WI38 (cell line): ENCODE measurements around the gene CCSER2.

ENCODE experiments used
- H3K4me3 ChIP-seq: 2 replicates; pipeline ENCODE4 v1.5.1; 2011; ENCODE audit warnings: low read depth, mild to moderate bottlenecking, control low read depth, low read length
- TF ChIP-seq, protein P1 (sequence below): IDR thresholded peaks from 2 replicates; pipeline ENCODE4 v1.5.1; 2012; ENCODE audit warnings: low read depth, mild to moderate bottlenecking, control low read depth, low read length

Gene CCSER2

DNA sequence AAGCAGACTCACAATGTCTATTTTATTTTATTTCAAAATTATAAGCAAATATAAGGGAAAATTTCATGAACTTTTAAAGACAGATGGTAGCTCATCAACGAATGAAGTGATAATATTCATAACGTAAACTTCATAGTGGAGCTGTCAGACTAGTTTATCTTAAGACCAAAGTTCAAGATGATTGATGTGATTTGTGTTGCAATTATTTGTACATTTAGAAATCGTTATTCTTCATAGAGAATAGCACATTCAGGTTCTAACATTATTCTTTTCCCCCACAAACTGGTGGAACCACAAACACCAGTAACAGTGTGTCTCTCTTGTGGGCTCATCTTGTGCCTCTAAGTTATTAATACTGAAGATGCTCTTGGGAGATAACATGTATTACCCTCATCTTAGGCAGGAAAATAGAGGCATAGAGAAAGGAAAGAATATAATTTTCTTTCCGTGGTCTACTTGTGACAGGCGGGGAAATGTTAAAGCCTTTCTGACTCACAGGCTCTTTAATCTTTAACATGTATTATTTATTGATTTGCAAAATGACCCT, 37.0 kb downstream of the CCSER2 start:
- no peak overlapping the region for H3K4me3 ChIP-seq
- TF ChIP-seq, protein P1, sequence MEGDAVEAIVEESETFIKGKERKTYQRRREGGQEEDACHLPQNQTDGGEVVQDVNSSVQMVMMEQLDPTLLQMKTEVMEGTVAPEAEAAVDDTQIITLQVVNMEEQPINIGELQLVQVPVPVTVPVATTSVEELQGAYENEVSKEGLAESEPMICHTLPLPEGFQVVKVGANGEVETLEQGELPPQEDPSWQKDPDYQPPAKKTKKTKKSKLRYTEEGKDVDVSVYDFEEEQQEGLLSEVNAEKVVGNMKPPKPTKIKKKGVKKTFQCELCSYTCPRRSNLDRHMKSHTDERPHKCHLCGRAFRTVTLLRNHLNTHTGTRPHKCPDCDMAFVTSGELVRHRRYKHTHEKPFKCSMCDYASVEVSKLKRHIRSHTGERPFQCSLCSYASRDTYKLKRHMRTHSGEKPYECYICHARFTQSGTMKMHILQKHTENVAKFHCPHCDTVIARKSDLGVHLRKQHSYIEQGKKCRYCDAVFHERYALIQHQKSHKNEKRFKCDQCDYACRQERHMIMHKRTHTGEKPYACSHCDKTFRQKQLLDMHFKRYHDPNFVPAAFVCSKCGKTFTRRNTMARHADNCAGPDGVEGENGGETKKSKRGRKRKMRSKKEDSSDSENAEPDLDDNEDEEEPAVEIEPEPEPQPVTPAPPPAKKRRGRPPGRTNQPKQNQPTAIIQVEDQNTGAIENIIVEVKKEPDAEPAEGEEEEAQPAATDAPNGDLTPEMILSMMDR = no peak

DNA sequence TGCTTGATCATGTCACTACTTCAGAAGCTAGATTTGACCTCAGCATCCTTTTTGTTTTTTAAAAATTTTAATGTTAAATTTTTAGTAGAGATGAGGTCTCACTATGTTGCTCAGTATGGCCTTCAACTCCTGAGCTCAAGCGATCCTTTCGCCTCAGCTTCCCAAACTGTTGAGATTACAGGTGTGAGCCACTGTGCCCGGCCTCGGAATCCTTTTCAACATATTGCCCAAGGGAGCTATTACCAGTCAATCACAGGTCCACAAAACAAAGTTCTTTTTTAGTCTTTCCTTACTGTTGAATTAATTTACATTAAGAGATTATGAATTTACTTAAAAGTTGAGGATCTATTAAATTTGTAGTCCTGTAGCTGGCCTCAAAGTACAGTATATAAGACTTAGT, 37.7 kb downstream of the CCSER2 start:
- TF ChIP-seq, protein P1 = no peak
- H3K4me3 ChIP-seq = no peak overlapping the region

DNA sequence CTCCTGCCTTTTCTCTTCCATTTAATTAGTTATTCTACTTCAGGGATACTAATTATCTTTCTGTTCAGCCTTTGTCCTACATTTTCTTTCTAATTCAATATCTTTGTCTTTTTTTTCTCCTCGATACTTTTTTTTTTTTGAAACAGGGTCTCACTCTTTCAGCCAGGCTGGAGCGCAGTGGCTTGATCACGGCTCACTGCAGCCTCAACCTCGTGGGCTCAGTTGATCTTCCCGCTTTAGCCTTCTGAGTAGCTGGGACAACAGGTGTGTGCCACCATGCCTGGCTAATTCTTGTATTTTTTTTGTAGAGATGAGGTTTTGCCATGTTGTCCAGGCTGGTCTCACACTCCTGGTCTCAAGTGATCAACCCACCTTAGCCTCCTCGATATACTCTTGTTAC, 38.9 kb downstream of the CCSER2 start:
- TF ChIP-seq, protein P1 = no peak
- H3K4me3 ChIP-seq = no peak overlapping the region

DNA sequence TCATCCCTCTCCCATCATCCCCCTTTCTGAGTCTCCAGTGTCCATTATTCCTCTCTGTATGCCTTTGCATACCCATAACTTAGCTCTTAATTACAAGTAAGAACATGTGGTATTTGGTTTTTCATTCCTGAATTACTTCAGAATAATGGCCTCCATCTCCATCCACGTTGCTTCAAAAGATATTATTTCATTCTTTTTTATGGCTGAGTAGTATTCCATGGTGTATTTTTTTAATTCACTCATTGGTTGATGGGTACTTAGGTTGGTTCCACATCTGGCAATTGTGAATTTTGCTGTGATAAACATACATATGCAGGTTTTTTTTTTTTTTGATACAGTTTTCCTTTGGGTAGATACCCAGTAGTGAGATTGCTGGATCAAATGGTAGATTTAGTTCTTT, 40.4 kb downstream of the CCSER2 start:
- H3K4me3 ChIP-seq = no peak overlapping the region
- TF ChIP-seq, protein P1 = no peak

DNA sequence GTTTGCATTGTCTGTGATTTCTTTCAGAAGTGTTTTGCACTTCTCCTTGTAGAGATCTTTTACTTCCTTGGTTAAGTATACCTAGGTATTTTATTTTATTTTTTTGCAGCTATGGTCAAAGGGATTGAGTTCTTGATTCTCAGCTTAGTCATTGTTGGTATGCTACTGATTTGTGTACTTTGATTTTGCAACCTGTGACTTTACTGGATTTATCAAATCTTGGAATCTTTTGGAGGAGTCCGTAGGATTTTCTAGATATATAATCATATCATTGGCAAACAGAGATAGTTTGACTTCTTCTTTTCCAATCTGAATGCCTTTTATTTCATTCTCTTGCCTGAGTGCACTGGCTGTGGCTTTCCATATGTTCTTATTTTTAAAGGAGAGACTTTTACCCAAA, 41.9 kb downstream of the CCSER2 start:
- TF ChIP-seq, protein P1 = no peak
- H3K4me3 ChIP-seq = no peak overlapping the region

DNA sequence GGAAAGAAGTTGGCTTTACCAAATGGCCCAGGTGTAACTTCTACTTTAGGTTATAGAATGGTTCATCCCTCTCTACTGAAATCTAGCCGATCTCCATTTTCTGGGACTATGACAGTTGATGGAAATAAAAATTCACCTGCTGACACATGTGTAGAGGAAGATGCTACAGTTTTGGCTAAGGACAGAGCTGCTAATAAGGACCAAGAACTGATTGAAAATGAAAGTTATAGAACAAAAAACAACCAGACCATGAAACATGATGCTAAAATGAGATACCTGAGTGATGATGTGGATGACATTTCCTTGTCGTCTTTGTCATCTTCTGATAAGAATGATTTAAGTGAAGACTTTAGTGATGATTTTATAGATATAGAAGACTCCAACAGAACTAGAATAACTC, 43.6 kb downstream of the CCSER2 start:
- TF ChIP-seq, protein P1 = no peak
- no peak overlapping the region for H3K4me3 ChIP-seq

DNA sequence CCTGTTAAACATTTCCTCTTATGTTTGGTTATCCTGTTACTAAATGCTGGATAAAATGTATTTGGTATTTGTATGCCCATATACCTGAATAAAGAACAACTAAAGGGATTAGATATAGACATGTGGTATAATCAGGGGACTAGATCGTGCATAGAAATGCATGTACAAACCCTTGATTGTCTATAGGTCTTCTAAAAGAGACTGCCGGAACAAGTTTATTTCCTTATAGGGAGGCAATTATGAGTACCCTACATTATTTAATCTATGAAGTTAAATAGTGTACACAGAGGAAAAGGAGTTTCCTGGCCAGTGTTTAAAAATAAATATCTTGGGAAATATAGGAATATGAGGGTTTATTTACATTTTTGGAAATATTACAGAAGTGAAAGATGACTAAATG, 44.6 kb downstream of the CCSER2 start:
- H3K4me3 ChIP-seq = no peak overlapping the region
- TF ChIP-seq, protein P1 = no peak
